Measurements from ENCODE around the gene UTP15.

The UTP15 gene

GRCh38 chr5:73624888-73625287, 59.3 kb downstream of the UTP15 start:
- no peak for DNase-seq

- no peak for DNase-seq
Measured at GRCh38 chr5:73625372-73625943, 59.9 kb downstream of the UTP15 start.

GRCh38 chr5:73625944-73626811, 60.6 kb downstream of the UTP15 start, which contains the start of gene ARHGEF28:
Gene ARHGEF28, plus strand, starts transcription at chr5:73626196. Its CDS starts 58,656 bp downstream, at chr5:73684852.
- DNase-seq, result peak; percentile 65 to 70

- DNase-seq, result no peak
Measured at GRCh38 chr5:73626814-73627313, 61.3 kb downstream of the UTP15 start.

- DNase-seq, result no peak
Measured at GRCh38 chr5:73629456-73629855, 63.9 kb downstream of the UTP15 start.

- DNase-seq, result no peak
Measured at GRCh38 chr5:73630765-73631164, 65.2 kb downstream of the UTP15 start.

- no peak for DNase-seq
Measured at GRCh38 chr5:73631500-73631899, 66.0 kb downstream of the UTP15 start.

Data from NCI-H2081 (cell line).